DOHH2 (cell line): ENCODE results near the gene RAP1GAP.

Experiments used
- H3F3A ChIP-seq: fragments of 200-600 bp; sonication (generic), shearing (Covaris generic); 2 replicates; pipeline ENCODE4 v1.6.0; 2016; ENCODE audit warnings: antibody characterized with exemption, mild to moderate bottlenecking; ENCODE audit not compliant: control insufficient read depth, insufficient read depth
- H3K27ac ChIP-seq: fragments of 200-600 bp; sonication (generic); 2 replicates; pipeline ENCODE4 v1.5.1; 2014; ENCODE audit warnings: low read depth, mild to moderate bottlenecking, low read length, moderate library complexity
- H3K27me3 ChIP-seq: fragments of 200-600 bp; sonication (generic); 2 replicates; pipeline ENCODE4 v1.6.1; 2014; ENCODE audit warnings: mild to moderate bottlenecking, low read length, mixed read lengths; ENCODE audit not compliant: control insufficient read depth
- H3K36me3 ChIP-seq: fragments of 200-600 bp; sonication (generic); 2 replicates; pipeline ENCODE4 v1.6.1; 2014; ENCODE audit warnings: mild to moderate bottlenecking, low read length, moderate library complexity, mixed read lengths; ENCODE audit not compliant: control insufficient read depth
- H3K4me1 ChIP-seq: fragments of 200-600 bp; sonication (generic); 2 replicates; pipeline ENCODE4 v1.6.1; 2014; ENCODE audit warnings: mild to moderate bottlenecking, low read length, mixed read lengths; ENCODE audit not compliant: control insufficient read depth
- H3K4me2 ChIP-seq: fragments of 200-600 bp; sonication (generic); 2 replicates; pipeline ENCODE4 v1.6.0; 2014; ENCODE audit warnings: mild to moderate bottlenecking, low read length, moderate library complexity
- H3K4me3 ChIP-seq: fragments of 200-600 bp; sonication (generic); 2 replicates; pipeline ENCODE4 v1.5.1; 2014; ENCODE audit warnings: mild to moderate bottlenecking, low read length, mixed read lengths
- H3K79me2 ChIP-seq: fragments of 200-600 bp; sonication (generic); 2 replicates; pipeline ENCODE4 v1.6.1; 2014; ENCODE audit warnings: mild to moderate bottlenecking, low read length, mixed read lengths; ENCODE audit not compliant: control insufficient read depth
- H3K9me2 ChIP-seq: fragments of 200-600 bp; sonication (generic); replicated peaks from 2 replicates; pipeline ENCODE4 v1.6.1; 2014; ENCODE audit warnings: mild to moderate bottlenecking, low read length, mixed read lengths; ENCODE audit not compliant: control insufficient read depth
- H3K9me3 ChIP-seq: fragments of 200-600 bp; sonication (generic); 2 replicates; pipeline ENCODE4 v1.6.1; 2014; ENCODE audit warnings: antibody characterized with exemption, low read length, mixed read lengths; ENCODE audit not compliant: control insufficient read depth, insufficient read depth
- H4K20me1 ChIP-seq: fragments of 200-600 bp; sonication (generic); 2 replicates; pipeline ENCODE4 v1.6.0; 2014; ENCODE audit warnings: low read depth, mild to moderate bottlenecking, antibody characterized with exemption, low read length, moderate library complexity; ENCODE audit not compliant: control insufficient read depth, insufficient read depth
- CTCF ChIP-seq: fragments of 200-600 bp; sonication (generic); IDR thresholded peaks from one replicate; pipeline ENCODE4 v1.5.1; 2014; ENCODE audit warnings: antibody characterized with exemption, mild to moderate bottlenecking, low read depth, low read length; ENCODE audit not compliant: poor library complexity, severe bottlenecking
- EZH2phosphoT487 ChIP-seq: fragments of 200-600 bp; sonication (generic); IDR thresholded peaks from 2 replicates; pipeline ENCODE4 v1.6.1; 2017; ENCODE audit warnings: borderline replicate concordance, mild to moderate bottlenecking, antibody characterized with exemption, low read length, moderate library complexity, mixed read lengths

The RAP1GAP gene

GRCh38 chr1:21577933-21578332, 91.2 kb downstream of the RAP1GAP start:
- Histone ChIP-seq H3K27ac (no peak overlapping the region), H3K27me3 (no peaks in the 10 kb centered on the region), H3K9me3 (no peaks in the 10 kb centered on the region), H3K4me3 (no peak overlapping the region), H3K36me3 (no peaks in the 10 kb centered on the region), H3K4me1 (no peaks in the 10 kb centered on the region), H3K79me2 (no peaks in the 10 kb centered on the region), H3F3A (no peaks in the 10 kb centered on the region), H3K9me2 (no peaks in the 10 kb centered on the region), H3K4me2 (no peak overlapping the region), H4K20me1 (no peaks in the 10 kb centered on the region)
- TF ChIP-seq CTCF: no peak
- no peak for TF ChIP-seq EZH2phosphoT487

GRCh38 chr1:21577324-21577723, 91.8 kb downstream of the RAP1GAP start:
- H3K4me2 ChIP-seq: no peak overlapping the region
- no peaks in the 10 kb centered on the region for H3F3A ChIP-seq
- TF ChIP-seq EZH2phosphoT487 (no peak), CTCF (no peak)
- H3K36me3 ChIP-seq: no peaks in the 10 kb centered on the region
- H3K9me2 ChIP-seq: no peaks in the 10 kb centered on the region
- H3K4me1 ChIP-seq: no peaks in the 10 kb centered on the region
- no peaks in the 10 kb centered on the region for H3K27me3 ChIP-seq
- no peaks in the 10 kb centered on the region for H3K79me2 ChIP-seq
- no peak overlapping the region for H3K4me3 ChIP-seq
- H3K9me3 ChIP-seq: no peaks in the 10 kb centered on the region
- no peaks in the 10 kb centered on the region for H4K20me1 ChIP-seq
- no peak overlapping the region for H3K27ac ChIP-seq

- H3K4me1 ChIP-seq: no peaks in the 10 kb centered on the region
- no peaks in the 10 kb centered on the region for H3K27me3 ChIP-seq
- TF ChIP-seq EZH2phosphoT487: no peak
- TF ChIP-seq CTCF: no peak
- no peaks in the 10 kb centered on the region for H3F3A ChIP-seq
- no peaks in the 10 kb centered on the region for H3K9me3 ChIP-seq
- H3K79me2 ChIP-seq: no peaks in the 10 kb centered on the region
- no peaks in the 10 kb centered on the region for H3K36me3 ChIP-seq
- H3K4me3 ChIP-seq: no peak overlapping the region
- no peak overlapping the region for H3K27ac ChIP-seq
- H4K20me1 ChIP-seq: no peaks in the 10 kb centered on the region
- H3K4me2 ChIP-seq: no peak overlapping the region
- H3K9me2 ChIP-seq: no peaks in the 10 kb centered on the region
These were observed 92.4 kb downstream of the RAP1GAP start for GRCh38 chr1:21576798-21577187.
